Measurements from ENCODE around the gene ANP32A.

The ANP32A gene

GRCh38 chr15:68797599-68798345, 22.9 kb downstream of the ANP32A start:
- DNase-seq = no peak

- DNase-seq = no peak
Measured at GRCh38 chr15:68797191-68797590, 23.5 kb downstream of the ANP32A start.

- no peak for DNase-seq
Measured at GRCh38 chr15:68796576-68796975, 24.1 kb downstream of the ANP32A start.

GRCh38 chr15:68795298-68795848, 25.3 kb downstream of the ANP32A start:
- DNase-seq = peak; percentile 44 to 82

- DNase-seq = no peak
Measured at GRCh38 chr15:68794863-68795262, 25.8 kb downstream of the ANP32A start.

GRCh38 chr15:68794307-68794706, 26.4 kb downstream of the ANP32A start:
- no peak for DNase-seq

GRCh38 chr15:68793776-68794175, 26.9 kb downstream of the ANP32A start:
- DNase-seq = no peak

- no peak for DNase-seq
Measured at GRCh38 chr15:68792901-68793766, 27.6 kb downstream of the ANP32A start.

GRCh38 chr15:68791431-68792283, 29.0 kb downstream of the ANP32A start:
- no peak for DNase-seq

- DNase-seq = no peak
Measured at GRCh38 chr15:68790910-68791309, 29.8 kb downstream of the ANP32A start.

- no peak for DNase-seq
Measured at GRCh38 chr15:68790242-68790575, 30.5 kb downstream of the ANP32A start.

- no peak for DNase-seq
Measured at GRCh38 chr15:68789534-68790241, 31.0 kb downstream of the ANP32A start.

GRCh38 chr15:68789091-68789490, 31.6 kb downstream of the ANP32A start:
- no peak for DNase-seq

- DNase-seq = no peak
Measured at GRCh38 chr15:68788264-68788624, 32.5 kb downstream of the ANP32A start.

- DNase-seq = no peak
Measured at GRCh38 chr15:68787609-68788263, 33.0 kb downstream of the ANP32A start.

GRCh38 chr15:68786753-68787152, 33.9 kb downstream of the ANP32A start:
- no peak for DNase-seq

- DNase-seq = no peak
Measured at GRCh38 chr15:68785541-68785940, 35.2 kb downstream of the ANP32A start.

- no peak for DNase-seq
Measured at GRCh38 chr15:68784206-68784605, 36.5 kb downstream of the ANP32A start.

- peak in 1 of 2 experiments; percentile 51 for DNase-seq
Measured at GRCh38 chr15:68783226-68784058, 37.3 kb downstream of the ANP32A start.

- no peak for DNase-seq
Measured at GRCh38 chr15:68782589-68783161, 38.0 kb downstream of the ANP32A start.
